Activated T-helper 9 cell treated with anti-CD3 and anti-CD28 coated beads, Interleukin-2, amount 50 U/mL, for 16 hours (primary cell): ENCODE results near the gene F2R.

ENCODE experiments used
- DNase-seq: peaks from one replicate; pipeline ENCODE4 v3.0.0-alpha.2; 2020; ENCODE audit warnings: low read depth

The F2R gene

DNA sequence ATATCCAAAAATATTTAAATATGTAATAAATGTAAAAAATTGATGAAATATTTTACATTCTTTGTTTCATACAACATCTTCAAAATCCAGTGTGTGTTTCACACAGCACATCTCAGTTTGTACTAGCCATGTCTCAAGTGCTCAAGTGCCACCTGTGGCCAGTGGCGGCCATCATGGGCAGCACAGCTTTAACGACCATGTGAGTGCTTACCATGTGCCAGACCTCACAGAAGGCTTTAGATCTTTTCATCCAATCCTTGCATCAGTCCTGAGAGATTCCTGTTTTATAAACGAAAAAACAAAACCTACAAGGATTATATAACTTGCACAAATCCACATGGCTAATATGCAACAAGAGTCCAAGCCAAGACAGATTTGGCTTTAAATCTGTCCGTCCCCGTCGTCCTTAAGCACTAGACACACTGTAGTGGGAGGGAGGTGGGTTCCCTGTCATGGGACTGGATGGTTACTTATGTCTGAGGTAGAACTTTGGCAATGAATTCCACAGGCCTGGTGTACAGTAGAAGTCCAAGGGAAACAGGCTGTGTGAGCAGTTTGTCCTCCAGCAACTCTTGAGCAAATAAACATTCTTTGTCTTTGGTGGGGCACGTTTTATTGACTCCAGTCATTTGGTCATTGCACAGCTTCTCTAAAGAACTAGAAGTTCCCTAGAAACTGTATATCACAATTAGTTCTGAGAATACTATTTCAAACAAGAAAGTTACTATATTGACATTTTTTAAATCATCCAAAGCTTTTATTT lies 25.0 kb upstream of the F2R start:
- DNase-seq = no peak

DNA sequence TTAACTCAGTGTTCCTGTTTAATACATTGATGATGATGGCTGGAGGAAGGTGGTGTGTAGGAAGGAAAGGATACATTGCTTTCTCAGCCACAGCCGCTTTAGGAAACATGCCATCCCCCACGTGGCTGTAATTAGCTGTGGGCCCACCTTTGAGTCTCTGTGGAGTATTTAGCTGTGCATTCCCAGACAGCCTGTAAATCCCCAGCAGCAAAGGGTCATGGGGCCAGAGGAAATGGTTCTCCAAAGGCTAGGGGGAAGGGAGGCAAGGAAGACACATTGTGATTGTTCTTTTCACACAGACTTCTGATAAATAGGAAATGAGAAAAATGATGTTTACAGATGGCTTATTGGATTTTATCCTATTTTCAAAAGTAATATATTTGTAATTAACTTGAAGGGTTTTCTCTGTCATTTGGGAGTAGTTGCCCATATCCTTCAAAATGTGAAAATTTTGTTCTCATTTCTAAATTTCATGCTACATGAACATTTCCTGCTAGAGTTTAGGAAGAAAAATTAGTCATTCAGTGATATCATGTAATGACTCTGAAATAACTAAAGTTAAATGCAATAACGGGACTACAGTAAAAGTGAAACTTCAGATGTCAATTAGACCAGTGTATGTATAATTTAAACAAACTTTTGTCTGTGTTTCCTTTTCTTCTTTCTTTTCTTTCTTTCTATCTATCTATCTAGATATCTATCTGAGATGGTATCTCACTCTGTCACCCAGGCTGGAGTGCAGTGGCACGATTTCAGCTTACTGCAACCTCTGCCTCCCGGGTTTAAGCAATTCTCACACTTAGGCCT lies 24.3 kb upstream of the F2R start:
- no peak for DNase-seq

GRCh38 chr5:76692274-76692540 lies 23.7 kb upstream of the F2R start:
- DNase-seq = no peak

DNA sequence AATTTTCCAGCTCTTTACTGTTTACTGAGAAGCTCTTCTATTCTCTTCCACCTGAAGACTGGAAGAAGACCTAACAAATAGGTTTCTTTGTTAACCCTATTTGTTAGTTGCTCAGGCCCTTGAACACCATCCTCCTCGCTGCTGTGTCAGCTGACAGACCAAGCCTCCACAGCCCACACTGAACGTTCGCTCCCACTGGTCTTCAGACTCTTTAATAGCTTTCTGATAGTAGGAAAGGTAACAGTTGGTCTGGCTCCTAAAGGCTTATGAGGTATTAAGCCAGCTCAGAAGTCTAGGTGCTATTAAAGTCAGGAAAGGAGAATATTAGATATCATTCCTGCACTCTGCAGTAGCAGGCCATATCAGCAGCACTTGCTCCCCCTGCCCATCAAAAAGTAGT lies 23.3 kb upstream of the F2R start:
- no peak for DNase-seq

DNA sequence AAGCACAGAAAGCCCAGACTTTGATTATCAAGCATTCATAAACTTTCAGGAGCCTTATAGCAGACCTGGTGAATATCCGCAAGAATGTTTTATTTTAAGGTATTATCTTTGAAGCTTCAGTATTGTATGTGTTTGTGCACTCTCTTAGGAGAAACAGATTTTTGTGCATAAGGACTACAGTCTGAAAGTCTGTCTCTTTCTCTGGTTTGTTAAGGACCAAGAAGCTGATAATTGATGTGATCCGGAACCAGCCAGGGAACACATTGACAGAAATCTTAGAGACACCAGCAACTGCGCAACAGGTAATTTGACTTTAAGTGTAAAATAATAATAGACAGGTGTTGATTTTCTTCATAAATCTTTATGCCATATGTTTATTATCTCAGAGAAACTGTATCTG lies 22.8 kb upstream of the F2R start:
- DNase-seq = no peak

DNA sequence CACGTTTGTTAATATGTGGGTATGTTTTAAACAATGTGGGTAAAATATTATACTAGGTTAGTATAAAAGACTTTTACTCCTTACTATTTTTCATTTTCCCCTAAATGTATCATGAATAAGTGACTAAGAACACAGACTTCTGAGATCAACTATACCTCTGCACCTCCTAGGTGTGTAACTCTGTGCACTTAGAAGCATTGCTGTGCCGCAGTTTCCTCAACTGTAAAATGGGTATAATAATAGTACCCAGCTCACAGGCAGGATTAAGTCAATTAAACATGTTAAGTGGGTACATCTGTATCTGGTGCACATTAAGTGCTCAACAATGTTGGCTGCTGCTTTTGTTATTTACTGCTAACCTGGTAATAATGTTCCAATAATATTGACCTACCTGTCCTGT lies 21.6 kb upstream of the F2R start:
- no peak for DNase-seq

- no peak for DNase-seq
Measured at GRCh38 chr5:76695346-76695745, 20.6 kb upstream of the F2R start.

DNA sequence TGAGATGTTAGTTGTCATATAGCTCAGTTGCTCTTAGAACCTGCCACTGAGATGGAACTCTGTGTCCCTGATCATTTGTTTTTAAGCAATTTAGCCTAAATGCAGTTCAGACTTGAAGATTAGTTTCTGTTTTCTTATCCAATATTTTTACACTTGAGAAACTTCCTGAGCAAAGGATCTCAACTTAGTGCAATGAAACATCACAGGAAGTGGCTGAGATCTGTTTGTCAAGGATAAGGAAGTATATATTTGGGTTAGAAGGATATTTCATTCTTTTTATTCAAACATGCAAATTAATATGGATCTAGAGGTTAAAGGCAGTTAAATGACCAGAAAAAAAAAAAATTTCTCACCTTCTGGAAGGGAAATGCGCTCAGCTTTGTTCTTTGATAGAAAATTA lies 19.7 kb upstream of the F2R start:
- no peak for DNase-seq

- no peak for DNase-seq
Measured at GRCh38 chr5:76697670-76698069, 18.3 kb upstream of the F2R start.

DNA sequence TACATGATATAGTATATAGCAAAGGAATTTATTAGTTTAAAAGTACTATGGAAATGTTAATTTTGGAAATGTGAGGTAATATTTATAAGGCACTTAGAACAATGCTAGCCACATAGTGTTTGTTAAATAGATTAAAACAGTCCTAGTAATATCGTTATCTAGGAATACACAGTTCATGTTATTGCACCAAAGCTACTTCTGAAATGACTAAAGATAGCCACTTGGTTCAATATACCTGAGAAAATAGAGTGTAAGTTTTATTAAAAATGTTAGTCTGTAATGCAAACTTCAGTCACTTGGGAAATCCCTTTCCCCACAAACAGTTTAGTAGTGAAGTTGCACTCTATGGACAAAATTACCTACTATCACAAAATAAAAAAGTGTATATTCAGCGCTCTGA lies 15.4 kb upstream of the F2R start:
- no peak for DNase-seq

DNA sequence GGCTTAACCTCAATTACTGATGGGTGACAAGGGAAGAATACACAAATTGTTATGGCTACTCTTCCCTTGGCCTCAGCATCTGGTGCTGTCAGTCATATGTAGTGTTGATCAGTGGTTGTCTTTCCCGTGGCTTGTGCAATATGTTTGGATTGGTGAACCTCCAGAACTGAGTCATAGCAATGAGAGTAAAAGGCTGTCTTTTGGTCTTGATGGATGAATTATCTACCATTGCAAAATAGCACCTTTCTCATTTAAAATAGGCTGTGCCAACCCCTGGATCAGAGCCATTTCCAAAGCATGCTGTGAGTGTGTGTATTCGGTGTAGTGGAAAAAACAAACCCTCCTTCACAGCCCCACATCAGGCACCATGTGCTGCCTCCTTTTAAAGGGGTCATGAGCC lies 14.6 kb upstream of the F2R start:
- no peak for DNase-seq

GRCh38 chr5:76703707-76704106 lies 12.2 kb upstream of the F2R start:
- no peak for DNase-seq

DNA sequence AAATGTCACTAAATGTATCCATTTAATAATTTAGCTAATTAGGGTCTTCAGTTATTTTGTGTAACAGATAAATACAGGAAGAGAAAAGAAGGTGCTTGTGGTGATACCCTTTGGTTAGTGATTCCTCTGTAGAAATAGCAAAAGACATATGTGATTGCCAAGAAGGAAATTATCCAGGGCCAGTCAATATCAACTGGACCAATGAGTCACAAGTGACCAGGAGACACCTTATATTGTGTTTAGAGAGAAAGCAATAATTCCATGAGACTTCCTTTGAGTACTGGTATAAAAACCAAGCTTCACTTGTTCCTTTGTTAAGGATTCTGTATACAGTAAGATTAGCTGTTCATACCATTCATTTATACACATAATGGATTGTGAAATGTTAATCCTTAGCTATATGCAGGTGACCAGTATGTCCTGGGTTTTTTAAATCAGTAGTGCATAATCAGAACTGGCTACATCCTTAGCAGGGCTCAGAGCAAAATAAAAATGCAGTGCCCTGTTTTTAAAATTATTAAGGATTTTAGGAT lies 11.7 kb upstream of the F2R start:
- no peak for DNase-seq

DNA sequence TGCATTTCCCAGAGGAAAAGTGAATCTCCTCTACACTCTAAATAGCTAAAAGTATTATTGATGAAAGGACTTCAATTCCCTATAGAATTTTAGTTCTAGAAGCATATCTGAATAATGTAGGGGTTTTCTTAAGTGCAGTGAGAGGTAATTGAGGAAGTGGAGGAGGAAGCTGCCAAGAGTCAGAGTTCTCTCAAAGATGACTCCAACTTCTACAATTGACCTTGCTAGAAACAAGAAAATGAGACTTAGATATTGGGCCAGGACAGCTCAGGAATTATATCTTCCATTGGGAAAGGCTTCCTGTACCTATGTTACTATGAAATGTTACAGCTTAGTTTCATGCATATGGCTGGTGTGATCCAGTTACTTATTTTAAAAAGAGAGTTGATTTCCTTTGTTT lies 10.4 kb upstream of the F2R start:
- DNase-seq = no peak

- no peak for DNase-seq
Measured at GRCh38 chr5:76709762-76710161, 6.2 kb upstream of the F2R start.

DNA sequence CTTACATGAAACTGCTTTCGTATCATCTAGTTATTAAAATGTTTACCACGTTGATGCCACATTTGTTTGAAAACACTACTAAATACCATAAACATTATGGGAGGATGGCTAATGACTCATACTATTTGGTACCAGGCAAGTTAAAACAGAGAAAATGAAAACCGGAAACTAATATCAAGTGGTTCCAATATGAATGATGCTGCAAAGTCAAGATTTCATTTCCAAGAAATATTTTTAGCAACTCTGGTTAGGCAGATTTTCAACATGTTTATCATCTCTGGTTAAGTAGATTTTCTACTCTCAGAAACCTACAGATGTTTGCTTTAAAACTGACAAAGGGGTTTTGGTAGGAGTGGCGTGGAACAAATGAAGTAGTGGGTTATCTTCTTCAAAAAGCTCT lies 4.9 kb upstream of the F2R start:
- no peak for DNase-seq

- no peak for DNase-seq
Measured at GRCh38 chr5:76714751-76715485, 1.0 kb upstream of the F2R start.

GRCh38 chr5:76715486-76715735 lies 515 bp upstream of the F2R start:
- no peak for DNase-seq

DNA sequence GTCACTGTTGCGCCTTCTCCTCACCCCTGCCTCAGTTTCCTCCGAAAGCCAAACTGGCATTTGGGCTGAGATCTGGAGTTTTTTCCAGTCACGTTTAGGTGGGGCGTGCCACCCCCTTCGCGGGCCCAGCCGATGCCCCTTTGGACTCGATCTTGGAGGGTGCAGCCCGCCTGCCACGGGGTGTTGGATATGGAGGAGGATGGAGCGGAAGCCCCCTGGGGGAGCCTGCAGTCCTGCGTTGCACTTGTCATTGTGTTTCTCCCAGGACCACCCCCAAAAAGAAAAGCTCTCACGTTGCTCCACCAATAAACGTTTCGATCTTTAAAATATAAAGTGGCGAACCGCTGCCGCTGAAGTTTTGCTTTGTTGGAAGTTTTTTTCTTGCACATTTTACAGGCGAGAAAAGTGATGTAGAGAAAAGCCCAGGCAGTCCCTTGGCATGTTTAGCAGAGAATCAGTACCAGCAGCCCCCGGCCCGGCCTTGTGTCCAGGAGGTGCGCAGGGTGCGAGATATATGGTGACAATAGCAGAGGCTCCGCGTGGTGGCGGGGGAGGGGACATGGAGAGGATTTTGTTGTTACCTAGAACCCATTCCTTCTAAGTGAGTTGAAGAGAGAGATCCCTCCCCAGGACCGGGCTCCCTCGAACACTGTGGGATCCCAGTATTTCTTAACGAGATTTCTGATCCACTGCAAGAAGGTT lies 681 bp downstream of the F2R start:
- DNase-seq = no peak

DNA sequence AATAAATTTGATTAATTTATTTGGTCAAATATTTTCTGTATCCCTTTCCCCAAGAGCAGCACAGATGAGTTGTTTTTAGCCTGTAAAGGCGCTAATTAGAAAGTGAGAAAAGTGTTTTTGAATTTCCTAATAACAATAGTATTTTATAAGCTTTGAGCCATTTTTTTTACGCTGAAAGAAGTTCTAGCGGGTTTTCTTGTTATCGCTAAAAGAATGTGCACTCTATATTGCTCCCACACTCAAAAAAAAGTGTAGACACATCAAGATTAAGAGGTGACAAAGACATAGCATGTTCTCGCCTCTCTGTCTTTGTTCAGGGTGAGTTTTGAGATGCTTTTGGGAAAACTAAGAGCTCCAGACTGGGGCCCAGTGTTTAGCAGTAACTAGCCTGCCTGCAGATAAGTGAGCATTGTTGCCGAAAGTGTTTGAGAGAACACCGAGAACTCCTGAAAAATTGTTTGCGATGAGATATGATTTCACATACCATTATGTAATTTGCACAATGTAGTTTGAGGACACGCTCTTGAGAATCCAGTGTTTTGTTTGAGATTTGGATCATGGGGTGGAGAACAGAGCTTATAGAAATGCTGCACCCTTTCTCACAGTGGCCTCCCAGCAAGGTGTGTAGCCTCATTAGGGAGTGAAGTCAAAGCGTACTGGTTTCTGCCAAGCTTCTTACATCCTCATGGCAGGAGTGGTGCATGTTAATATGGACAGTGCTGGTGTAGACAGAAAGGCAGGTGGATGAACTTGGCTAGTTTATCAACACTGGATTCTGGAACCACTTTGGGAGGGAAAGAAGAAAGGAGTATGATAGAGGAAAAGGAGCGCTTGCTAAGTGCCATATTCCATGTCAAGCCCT lies 1.5 kb downstream of the F2R start:
- no peak for DNase-seq

- DNase-seq = no peak
Measured at GRCh38 chr5:76718381-76718832, 2.5 kb downstream of the F2R start.

- DNase-seq = no peak
Measured at GRCh38 chr5:76718880-76719279, 3.0 kb downstream of the F2R start.
